ENCODE data around the gene SLFN14.

GRCh38 chr17:35536664-35537171 lies 23.9 kb downstream of the SLFN14 start:
- no peak for TF ChIP-seq CTCF (IDR thresholded peaks at IDR 0.05)
- no peak for TF ChIP-seq ZFX (IDR thresholded peaks at IDR 0.05; ENCODE audit: borderline replicate concordance)
